ENCODE measurements around the gene CLDND1. TPM values are rescaled to one million over a fixed set of nuclear protein-coding genes. Genes with fewer than 3 reads are reported as not detected.

Gene CLDND1
- total RNA-seq, 2 experiments from 2014 or later, result 70.7 to 80.4 TPM

DNA sequence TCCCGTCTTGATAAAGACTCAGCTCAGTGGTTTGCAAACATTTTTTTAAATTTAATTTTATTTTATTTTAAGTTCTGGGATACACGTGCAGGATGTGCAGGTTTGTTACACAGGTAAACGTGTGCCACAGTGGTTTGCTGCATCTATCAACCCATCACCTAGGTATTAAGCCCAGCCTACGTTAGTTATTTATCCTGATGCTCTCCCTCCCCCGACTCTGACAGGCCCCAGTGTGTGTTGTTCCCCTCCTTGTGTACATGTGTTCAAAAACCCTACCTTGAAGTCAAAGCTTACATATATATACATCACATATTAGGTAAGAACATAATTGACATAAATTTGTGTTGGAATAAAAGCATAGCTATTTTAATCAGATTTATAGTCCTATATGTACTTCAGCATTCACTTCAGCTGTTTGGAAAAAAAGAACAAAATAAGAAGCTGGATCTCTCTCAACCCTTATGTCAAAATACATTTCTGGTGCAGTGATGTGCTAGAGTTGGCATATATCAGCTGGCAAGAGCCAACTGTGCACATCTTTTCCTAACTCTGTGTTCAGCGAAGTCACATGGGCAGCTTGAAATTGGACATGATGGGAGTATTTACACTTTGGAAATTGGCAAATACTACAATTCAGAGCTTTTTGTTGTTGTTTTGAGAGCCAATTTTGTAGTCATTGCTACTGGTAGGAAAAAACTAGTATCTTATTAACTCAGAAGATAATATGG, 35.6 kb upstream of the CLDND1 start:
- TF ChIP-seq, protein P1, sequence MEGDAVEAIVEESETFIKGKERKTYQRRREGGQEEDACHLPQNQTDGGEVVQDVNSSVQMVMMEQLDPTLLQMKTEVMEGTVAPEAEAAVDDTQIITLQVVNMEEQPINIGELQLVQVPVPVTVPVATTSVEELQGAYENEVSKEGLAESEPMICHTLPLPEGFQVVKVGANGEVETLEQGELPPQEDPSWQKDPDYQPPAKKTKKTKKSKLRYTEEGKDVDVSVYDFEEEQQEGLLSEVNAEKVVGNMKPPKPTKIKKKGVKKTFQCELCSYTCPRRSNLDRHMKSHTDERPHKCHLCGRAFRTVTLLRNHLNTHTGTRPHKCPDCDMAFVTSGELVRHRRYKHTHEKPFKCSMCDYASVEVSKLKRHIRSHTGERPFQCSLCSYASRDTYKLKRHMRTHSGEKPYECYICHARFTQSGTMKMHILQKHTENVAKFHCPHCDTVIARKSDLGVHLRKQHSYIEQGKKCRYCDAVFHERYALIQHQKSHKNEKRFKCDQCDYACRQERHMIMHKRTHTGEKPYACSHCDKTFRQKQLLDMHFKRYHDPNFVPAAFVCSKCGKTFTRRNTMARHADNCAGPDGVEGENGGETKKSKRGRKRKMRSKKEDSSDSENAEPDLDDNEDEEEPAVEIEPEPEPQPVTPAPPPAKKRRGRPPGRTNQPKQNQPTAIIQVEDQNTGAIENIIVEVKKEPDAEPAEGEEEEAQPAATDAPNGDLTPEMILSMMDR (conservative IDR thresholded peaks at IDR 0.05; ENCODE audit: low read length), result no peak
- TF ChIP-seq EZH2phosphoT487 (IDR thresholded peaks at IDR 0.05; ENCODE audit: borderline replicate concordance, low read depth, low read length), result no peak
- no peaks in the 10 kb centered on the region for H3K79me2 ChIP-seq (ENCODE audit: insufficient read depth, low read depth, low read length)
- no peak overlapping the region for H3K4me3 ChIP-seq (ENCODE audit: low read depth, low read length, poor library complexity, severe bottlenecking)
- H3K9me2 ChIP-seq (ENCODE audit: insufficient read depth, low read length), result no peaks in the 10 kb centered on the region
- H2AFZ ChIP-seq (ENCODE audit: low read length), result peak overlapping the region; percentile 86
- no peak overlapping the region for H3K4me2 ChIP-seq (ENCODE audit: low read length)
- no peaks in the 10 kb centered on the region for H3K36me3 ChIP-seq (ENCODE audit: insufficient read depth, low read length)
- H3K27ac ChIP-seq (ENCODE audit: low read depth, low read length, poor library complexity, severe bottlenecking), result no peak overlapping the region
- CTCF ChIA-PET (ENCODE audit: unreplicated experiment), result no interaction called here
- DNase-seq (ENCODE audit: low spot score), result no peak
- POLR2A ChIA-PET, result interaction anchor here (0.7 to 19.7 kb wide), 12 partner anchors 7 to 35 kb away, joined by 3 to 296 read pairs (median 4); partner anchors contain the start of genes CLDND1 and GPR15
- no peaks in the 10 kb centered on the region for H4K20me1 ChIP-seq (ENCODE audit: insufficient read depth, low read length)
- H3K4me1 ChIP-seq (ENCODE audit: insufficient read depth, low read length, poor library complexity, severe bottlenecking), result peaks cover 78% of the 10 kb centered on the region
- intact Hi-C loops (cut with micrococcal nuclease; ENCODE audit: unreplicated experiment), result no loop called here
- no peaks in the 10 kb centered on the region for H3K9me3 ChIP-seq (ENCODE audit: low read length)
- no TSS peak for BruUV-seq (replicated peaks)

DNA sequence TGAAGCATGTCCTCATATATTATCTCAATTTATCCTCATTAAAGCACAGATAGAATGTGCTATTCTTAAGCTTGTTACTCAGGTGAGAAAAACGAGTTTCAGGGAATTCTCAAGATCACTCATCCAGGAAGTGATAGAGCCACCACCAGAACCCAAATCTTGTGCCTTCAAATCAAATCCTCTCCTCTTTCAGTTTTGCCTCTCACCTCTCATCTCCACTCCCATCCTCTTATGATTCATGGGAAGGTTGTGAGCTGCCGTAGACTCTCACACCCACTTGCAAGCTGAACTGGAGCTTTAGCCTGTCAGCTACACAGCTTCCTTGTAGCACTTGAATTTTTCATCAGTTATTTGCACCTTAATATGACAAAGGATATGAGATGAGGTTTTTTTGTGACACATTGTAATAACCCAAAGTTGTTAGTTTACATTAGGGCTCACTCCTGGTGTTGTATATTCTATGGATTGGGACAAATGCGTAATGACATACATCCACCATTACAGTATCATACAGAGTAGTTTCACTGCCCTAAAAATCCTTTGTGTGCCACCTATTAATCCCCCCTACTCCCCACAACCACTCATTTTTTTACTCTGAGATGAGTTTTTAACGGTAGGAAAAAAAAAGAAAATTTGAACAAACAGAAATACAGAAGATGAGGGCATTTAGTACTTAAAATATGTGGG, 34.8 kb upstream of the CLDND1 start:
- H2AFZ ChIP-seq (ENCODE audit: low read length), result peak overlapping the region; percentile 86
- POLR2A ChIA-PET, result interaction anchor here (0.6 to 19.7 kb wide), 12 partner anchors 8 to 50 kb away, joined by 3 to 296 read pairs (median 4); partner anchors contain the start of gene GPR15
- no peak overlapping the region for H3K27ac ChIP-seq (ENCODE audit: low read depth, low read length, poor library complexity, severe bottlenecking)
- no peaks in the 10 kb centered on the region for H3K79me2 ChIP-seq (ENCODE audit: insufficient read depth, low read depth, low read length)
- CTCF ChIA-PET (ENCODE audit: unreplicated experiment), result interaction anchor here (0.6 kb wide), 1 partner anchor 36 kb away, joined by 3 read pairs; no protein-coding TSS in a partner anchor
- intact Hi-C loops (cut with micrococcal nuclease; ENCODE audit: unreplicated experiment), result no loop called here
- no peak for DNase-seq (ENCODE audit: low spot score)
- H3K4me2 ChIP-seq (ENCODE audit: low read length), result peak overlapping the region; percentile 59
- no peaks in the 10 kb centered on the region for H4K20me1 ChIP-seq (ENCODE audit: insufficient read depth, low read length)
- H3K4me1 ChIP-seq (ENCODE audit: insufficient read depth, low read length, poor library complexity, severe bottlenecking), result peaks cover 78% of the 10 kb centered on the region
- H3K9me2 ChIP-seq (ENCODE audit: insufficient read depth, low read length), result no peaks in the 10 kb centered on the region
- H3K4me3 ChIP-seq (ENCODE audit: low read depth, low read length, poor library complexity, severe bottlenecking), result peak overlapping the region; percentile 21
- no peaks in the 10 kb centered on the region for H3K36me3 ChIP-seq (ENCODE audit: insufficient read depth, low read length)
- H3K9me3 ChIP-seq (ENCODE audit: low read length), result no peaks in the 10 kb centered on the region
- BruUV-seq (replicated peaks), result no TSS peak
- no peak for TF ChIP-seq EZH2phosphoT487 (IDR thresholded peaks at IDR 0.05; ENCODE audit: borderline replicate concordance, low read depth, low read length)
- TF ChIP-seq, protein P1 (conservative IDR thresholded peaks at IDR 0.05; ENCODE audit: low read length), result no peak
